GM21367 (cell line): Measurements from ENCODE around the gene KRTAP5-8.
"Not testable (repeated sequence)": the region's sequence is repeated elsewhere in the genome, so short reads cannot be mapped to it uniquely, and the experiment has no call there.

Experiments used
- ATAC-seq: cut with Tn5 transposase; IDR thresholded peaks from one replicate; pipeline ENCODE4 v1.9.1; 2021; ENCODE audit not compliant: unreplicated experiment

Gene KRTAP5-8

DNA sequence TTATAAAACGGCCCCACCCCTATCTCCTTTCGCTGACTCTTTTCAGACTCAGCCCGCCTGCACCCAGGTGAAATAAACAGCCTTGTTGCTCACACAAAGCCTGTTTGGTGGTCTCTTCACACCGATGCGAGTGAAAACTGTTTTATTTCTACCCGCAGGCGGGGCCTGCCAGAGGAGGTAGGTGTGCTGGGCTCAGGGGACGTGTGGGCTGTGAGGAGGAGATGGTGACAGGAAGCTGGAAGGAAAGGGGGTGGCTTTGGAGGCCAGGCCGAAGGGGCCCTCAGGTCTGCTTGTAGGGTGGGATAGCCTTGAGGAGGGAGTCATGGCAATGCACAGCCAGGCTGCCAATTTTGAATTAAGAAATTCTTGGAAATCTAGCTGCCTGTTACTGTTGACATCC, 32.0 kb upstream of the KRTAP5-8 start:
- ATAC-seq: no peak

DNA sequence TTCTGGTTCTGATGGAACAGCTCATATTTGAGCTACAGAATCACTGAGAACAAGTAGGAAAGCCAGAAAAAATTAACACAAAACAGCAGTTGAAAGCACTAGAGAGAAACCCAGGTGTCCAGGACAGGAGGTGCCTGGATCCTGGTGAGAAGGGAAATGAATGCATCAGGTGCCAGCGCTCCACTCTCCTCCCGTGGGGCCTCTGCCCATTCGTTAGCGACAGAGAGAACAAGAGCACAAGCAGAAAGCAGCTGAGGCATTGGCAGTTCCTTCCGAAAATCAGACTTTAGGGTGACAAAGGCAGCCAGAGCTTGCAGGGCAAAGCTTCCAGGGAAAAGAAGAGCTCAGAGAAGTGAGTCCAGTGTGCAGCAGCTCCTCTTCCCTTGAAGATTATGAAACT, 30.7 kb upstream of the KRTAP5-8 start:
- no peak for ATAC-seq

DNA sequence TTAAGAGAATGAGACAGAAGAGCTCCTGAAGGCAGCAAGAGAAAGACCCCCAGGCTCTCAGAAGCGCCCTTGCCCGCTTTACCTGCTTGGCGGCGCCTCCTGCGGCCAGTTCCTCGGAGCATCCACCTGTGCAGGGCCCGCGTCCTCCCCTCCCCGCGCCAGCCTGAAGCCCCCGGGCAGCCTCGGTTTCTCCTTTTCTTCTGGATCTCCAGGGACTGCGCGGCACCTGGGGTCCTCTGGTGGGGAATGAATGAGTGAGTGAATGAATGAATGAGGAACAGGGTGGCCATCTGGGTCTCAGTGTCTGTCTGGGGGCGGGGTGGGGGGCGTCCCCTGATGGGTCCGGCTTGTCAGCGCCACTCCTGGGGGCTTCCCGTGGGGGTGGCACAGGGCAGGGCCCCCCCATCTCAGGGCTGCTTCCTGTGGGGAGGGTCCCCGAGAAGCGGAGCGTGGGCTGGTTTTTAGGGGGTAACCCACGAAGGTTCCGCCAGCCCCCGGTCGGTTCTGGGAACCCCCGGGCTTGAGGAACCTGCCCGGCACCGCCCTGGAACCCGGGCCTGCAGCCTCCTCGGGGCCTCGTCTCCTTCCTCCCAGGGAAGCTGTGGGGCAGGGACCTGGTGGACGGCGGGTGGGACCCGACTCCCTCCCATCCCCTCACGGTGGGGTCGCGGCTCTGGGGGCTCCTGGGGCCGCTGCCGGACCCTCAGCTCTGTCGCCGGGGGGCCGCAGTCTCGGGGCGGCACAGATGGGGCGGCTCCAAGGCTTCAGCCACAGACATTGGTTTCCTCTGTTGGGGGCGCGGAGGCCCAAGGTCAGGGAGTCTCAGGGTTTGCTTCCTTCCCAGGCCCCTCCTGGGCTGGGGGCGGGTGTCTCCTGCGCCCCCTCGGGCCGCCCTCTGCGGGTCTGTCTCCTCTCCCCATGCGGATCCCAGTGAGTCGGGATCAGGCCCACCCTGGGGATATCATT, 19.0 kb upstream of the KRTAP5-8 start:
- no peak for ATAC-seq

DNA sequence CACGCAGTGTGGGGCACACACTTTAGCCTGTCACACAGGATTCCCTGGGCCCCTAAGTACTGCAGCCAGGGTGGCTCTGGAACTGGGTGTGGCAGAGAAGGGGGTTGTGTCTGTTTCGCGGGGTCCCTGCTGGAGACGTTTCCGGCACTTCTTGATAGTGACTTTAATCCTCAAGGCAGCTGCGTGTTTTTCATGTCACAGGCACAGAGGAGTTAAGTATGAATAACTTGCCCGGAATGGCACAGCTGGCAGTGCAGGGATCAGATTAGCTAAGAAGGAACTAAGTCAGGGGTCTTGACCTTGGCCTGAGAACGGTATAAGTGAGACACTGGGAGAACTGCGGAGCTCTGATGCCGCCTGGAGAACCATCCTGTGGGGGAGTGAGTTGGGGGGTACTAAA, 18.3 kb upstream of the KRTAP5-8 start:
- no peak for ATAC-seq

DNA sequence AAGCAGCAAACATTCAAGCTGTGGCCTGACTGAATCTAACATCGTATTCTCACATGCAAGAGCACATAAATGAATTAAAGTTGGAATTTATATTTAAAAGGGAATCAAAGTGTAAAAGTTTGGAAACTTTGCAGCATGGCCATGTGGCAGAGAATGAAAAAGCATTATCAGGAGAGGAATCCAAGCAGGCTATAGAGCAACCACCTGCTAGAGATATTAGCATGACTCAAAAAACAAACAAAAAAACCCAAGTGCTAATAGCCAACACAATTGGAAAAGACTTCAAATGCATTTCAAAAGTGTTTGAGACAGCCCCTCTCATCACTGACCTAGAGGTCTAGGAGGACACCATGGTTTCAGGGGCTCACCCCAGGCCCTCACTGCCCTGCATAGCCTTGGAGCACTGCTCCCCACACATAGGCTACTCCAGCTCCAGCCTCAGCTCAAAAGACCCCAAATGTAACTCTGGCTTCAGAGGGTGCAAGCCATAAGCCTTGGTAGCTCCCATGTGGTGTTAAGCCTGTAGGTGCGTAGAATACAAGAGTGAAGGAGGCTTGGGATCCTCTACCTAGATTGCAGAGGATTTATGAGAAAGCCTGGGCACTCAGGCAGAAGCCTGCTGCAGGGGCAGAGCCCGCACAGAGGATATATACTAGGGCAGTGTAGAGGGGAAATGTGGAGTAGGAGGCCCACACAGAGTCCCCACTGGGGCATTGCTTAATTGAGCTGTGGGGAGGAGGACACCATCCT, 12.5 kb upstream of the KRTAP5-8 start:
- ATAC-seq: no peak

DNA sequence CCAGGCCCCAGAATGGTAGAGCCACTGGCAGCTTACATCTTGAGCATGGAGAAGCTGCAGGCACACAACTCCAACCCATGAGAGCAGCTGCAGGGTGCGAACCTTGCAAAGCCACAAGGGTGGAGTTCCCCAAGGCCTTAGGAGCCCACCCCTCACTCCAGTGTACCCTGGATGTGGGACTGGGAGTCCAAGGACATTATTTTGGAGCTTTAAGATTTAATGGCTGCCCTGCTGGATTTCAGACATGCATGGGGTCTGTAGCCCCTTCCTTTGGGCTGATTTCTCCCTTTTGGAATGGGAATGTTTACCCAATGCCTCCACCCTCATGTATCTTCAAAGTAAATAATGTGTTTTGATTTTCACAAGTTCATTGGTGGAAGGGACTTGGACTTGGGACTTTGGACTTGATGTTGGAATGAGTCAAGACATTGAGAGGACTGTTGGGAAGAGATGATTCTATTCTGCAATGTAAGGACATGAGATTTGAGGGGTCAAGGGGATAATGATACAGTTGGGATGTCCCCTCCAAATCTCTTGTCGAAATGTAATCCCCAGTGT, 11.8 kb upstream of the KRTAP5-8 start:
- ATAC-seq: no peak

DNA sequence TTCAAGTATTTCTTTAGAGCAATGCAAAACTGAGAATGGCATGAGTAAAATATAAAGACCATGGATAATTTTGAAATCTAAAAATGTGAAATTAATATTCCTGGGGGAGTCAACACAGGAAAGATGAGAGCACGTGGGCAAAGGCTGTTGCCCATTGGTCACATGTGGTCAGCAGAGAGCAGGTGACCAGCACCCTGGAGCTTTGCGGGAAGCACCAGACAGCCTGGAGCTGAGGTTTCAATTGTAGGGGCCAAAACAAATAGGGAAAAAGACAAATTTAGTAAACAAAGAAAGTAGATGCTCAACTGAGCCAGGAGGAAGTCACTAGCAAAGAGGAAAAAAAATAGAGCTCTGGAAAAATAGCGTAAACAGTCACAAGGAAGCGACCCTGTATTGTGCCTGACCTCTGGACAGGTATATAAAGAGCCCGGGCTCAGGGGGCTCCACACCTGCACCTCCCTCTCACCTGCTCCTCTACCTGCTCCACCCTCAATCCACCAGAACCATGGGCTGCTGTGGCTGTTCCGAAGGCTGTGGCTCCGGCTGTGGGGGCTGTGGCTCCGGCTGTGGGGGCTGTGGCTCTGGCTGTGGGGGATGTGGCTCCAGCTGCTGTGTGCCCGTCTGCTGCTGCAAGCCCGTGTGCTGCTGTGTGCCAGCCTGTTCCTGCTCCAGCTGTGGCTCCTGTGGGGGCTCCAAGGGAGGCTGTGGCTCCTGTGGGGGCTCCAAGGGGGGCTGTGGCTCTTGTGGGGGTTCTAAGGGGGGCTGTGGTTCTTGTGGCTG, 10.8 kb upstream of the KRTAP5-8 start, which contains the start of gene KRTAP5-7:
Gene KRTAP5-7 (plus strand): TSS at position 472 of the 780 bp plus-strand sequence. CDS start 34 bp downstream, at position 506.
- ATAC-seq: not testable (repeated sequence)

DNA sequence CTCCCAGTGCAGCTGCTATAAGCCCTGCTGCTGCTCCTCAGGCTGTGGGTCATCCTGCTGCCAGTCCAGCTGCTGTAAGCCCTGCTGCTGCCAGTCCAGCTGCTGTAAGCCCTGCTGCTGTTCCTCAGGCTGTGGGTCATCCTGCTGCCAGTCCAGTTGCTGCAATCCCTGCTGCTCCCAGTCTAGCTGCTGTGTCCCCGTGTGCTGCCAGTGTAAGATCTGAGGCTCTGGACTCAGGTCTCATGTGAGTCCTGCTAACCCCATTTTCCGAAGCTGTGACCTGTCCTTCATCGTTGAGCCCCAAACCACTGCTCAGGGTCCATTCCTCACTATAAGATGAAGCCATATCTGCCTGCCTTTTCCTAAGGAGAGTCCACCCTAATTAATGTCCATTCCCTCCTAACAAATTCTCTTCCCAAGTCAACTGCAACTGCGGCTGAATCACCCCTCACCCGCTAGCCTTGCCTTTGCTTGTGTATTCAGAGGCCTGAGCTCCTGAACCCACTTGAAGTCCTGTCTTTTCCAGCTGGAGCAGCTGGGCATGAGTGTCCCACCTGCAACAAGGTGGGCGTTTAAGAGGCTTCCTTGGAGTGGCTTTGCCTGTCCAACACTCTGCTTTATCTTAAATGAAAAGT, 10.1 kb upstream of the KRTAP5-8 start:
- ATAC-seq: no peak

DNA sequence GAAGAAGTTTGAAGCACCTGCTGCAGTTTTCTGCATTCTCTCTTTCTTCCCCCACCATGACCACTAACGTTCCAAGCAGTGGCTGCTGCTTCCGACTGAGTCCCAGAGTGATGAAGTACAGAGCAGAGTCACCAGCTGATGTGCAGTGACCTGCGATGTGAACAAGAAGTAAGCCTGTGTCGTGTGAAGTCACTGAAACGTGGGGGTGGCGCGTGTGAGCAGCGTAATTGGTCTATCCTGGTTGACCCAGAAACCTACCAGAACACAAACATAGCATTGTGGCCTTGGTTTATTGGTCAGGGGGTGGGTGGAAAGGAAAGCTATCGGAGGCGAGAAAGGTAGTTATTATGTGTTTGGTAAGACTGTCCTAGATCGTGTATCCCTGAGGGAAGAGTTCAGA, 7.2 kb upstream of the KRTAP5-8 start:
- ATAC-seq: no peak

DNA sequence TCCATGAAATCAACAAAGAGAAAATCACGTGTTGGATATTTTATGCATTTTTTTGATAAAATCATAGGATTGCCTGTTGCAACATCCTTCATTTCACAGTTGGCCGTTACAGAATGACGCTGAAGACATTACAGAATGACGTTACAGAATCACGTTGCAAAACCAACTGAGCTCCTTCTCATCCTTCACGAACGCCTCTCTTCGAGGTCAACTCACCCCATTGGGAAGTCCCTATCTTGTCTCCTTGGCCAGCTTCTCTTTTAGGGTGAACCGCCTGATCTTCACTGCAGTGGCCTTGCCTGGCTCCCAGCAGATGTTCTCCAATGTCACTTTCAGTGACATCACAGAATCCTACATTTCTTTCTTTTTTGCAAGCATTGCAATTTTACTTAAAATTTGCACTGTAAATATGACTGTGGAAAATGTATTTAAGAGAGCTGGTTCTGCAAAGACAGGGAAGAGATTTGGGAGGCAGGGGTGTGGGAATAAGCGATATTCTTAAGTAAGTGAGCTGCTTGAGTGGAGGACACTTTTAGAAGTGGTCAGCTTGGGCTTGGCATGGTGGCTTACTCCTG, 5.7 kb upstream of the KRTAP5-8 start:
- no peak for ATAC-seq

DNA sequence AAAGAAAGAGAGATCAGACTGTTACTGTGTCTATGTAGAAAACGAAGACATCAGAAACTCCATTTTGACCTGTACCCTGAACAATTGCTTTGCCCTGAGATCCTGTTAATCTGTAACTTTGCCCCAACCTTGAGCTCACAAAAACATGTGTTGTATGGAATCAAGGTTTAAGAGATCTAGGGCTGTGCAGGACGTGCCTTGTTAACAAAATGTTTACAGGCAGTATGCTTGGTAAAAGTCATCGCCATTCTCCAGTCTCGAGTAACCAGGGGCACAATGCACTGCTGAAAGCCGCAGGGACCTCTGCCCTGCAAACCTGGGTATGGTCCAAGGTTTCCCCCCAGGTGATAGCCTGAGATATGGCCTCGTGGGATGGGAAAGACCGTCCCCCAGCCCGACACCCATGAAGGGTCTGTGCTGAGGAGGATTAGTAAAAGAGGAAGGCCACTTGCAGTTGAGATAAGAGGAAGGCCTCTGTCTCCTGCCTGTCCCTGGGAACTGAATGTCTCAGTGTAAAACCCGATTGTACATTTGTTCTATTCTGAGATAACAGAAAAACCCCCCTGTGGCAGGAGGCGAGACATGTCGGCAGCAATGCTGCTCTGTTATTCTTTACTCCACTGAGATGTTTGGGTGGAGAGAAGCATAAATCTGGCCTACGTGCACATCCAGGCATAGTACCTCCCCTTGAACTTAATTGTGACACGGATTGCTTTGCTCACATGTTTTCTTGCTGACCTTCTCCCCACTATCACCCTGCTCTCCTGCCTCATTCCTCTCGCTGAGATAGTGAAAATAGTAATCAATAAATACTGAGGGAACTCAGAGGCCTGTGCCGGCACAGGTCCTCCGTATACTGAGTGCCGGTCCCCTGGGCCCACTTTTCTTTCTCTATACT, 2.9 kb upstream of the KRTAP5-8 start:
- not testable (repeated sequence) for ATAC-seq

DNA sequence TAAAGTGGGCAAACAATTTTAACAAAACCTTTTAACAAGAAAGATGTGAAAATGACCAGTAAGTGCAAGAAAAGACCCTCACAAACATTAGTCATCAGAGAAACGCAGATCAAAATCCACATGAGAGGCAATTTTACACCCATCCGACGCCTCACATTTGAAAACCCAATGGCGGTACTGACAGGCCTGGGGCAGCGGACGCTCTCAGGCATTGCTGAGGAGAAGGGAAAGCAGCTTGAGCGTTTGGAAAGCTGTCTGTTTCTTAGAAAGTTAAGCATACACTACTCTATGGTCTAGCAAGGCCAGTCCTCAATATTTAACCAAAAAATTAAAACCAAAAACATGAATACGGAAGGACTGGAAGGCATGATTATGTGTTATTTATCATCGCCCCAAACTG, 2.0 kb upstream of the KRTAP5-8 start:
- ATAC-seq: no peak

DNA sequence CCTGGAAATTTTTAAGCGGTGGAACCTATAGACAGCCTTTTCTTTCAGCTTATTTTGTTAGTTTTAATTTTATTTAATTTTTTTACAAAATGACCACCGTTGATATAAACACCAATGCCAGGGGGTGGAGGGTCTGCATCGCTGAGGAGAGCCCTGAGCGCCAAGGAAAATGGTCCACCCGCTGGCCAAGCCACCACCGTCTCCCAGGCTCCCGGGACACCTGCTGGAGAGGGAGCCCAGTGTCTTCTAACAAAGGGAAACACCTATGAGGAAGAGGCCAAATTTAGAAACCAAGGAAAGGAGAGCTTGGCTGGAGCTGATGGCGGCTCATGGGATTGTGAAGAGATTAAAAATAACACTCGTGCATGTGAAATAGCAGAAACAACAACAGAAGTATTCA, 288 bp upstream of the KRTAP5-8 start:
- no peak for ATAC-seq

DNA sequence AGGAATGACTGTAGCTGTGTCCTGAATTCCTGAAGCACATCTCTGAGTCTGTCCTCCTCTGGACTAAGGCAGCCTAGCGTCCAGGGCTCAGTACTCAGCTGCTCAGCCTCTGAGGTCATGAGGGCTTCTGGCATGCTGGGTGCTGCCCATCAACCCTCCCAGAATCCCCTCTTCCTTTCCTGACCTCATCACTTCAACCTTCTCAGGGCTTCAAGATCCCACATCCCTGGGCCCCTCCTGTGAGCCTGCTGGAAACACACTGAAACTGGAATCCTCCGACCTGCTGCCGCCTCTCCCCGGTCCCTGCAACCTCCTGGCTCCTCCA, 803 bp downstream of the KRTAP5-8 start:
- no peak for ATAC-seq

DNA sequence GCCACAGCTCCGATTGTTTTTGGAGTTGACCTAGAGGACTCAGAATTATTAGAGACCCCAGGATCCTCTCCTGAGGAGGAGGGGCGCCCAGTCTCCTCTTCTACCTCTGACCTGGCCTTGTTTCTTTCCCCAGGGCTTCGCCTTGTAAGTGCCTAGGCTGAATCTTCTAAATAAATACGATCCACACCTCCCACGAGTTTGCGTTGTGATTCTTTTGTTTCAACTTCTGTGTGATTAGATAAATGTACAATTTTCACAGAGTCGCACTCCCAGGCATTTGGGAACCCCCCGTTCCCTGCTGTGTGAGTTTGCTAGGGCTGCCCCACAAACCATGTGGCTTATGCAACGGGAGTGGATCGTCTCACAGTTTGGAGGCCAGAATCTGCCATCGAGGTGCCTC, 1.2 kb downstream of the KRTAP5-8 start:
- no peak for ATAC-seq

DNA sequence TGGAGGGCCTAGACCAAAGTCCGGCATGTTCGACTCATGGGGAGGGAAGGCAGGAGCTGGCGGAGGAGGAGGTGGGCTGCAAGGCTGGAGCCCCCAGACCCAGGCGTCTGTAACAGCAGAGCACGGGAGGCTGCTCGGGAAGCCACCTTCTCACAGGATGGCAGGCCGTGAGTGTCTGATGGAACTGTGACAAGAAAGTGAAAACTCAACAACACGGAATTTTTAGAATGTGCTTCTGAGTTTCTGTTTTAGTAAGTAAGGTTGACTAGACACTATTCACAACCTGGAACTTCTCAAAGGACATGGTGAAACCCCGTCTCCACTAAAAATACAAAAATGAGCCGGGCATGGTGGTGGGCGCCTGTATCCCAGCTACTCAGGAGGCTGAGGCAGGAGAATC, 2.1 kb downstream of the KRTAP5-8 start:
- not testable (repeated sequence) for ATAC-seq

DNA sequence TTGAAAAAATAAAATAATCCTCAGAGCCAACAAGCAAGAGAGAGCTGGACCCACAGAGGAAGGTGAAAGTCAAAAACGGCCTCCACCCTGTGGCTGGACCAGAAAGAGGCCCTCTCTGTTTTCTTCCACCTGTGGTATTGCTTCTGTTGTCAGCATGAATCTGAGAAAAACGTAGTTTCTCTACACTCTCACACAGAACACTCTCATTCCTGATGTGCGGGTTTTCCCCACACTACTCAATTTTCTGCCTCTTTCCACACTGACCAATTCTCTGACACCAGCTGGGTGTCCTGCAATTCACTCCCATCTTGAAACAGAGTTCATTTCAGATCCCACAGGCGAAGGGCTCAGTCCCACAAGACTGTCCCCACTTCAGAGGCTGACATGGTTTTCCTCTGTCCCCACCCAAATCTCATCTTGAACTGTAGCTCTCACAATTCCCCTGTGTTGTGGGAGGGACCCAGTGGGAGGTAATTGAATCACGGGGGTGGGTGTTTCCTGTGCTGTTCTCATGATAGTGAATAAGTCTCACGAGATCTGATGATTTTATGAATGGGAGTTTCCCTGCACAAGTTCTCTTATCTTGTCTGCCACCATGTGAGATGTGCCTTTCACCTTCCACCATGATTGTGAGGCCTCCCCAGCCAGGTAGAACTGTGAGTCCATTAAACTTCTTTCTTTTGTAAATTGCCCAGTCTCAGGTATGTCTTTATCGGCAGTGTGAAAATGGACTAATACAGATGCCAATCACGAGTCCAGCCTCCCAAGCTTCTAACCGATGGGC, 2.9 kb downstream of the KRTAP5-8 start:
- not testable (repeated sequence) for ATAC-seq

DNA sequence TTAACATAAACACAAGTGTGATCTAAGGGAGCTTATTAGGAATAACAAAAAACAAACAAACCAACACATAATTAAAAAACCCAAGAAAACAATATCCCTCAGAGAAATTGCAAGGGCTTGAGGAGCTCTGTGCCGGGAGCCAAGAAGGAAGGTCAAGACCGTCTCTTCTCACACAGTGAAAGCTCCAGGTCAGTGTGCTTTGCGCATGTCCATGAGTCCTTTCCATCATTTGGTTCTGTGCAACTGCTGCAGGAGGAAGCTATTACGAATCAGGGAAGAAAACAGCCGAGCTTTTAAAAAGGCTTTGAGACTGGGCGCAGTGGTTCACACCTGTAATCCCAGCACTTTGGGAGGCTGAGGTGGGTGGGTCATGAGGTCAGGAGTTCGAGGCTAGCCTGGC, 4.6 kb downstream of the KRTAP5-8 start:
- no peak for ATAC-seq
